Body of pancreas (tissue), 4 donors: ENCODE results near the gene ARAP2.

Source experiments
- POLR2A ChIP-seq, 3 donors: fragments of 450-650 bp; IDR thresholded peaks; one replicate each; pipeline ENCODE4 v1.6.1; 2016; ENCODE audit warnings: antibody characterized with exemption in 3 of 3, mild to moderate bottlenecking in 2 of 3
- TF ChIP-seq, protein P1 (sequence below), 7 experiments: fragments of 450-650 bp in 4 of 7; fragments of 200-600 bp in 3 of 7; sonication (generic) in 3 of 7; IDR thresholded peaks; one replicate each; pipeline ENCODE4 v1.5.1; 2016 to 2019; ENCODE audit warnings: antibody characterized with exemption in 7 of 7

GRCh38 chr4:36288731-36289426 lies 44.6 kb upstream of the ARAP2 start:
- TF ChIP-seq POLR2A (IDR thresholded peaks at IDR 0.05): no peak
- TF ChIP-seq, protein P1, sequence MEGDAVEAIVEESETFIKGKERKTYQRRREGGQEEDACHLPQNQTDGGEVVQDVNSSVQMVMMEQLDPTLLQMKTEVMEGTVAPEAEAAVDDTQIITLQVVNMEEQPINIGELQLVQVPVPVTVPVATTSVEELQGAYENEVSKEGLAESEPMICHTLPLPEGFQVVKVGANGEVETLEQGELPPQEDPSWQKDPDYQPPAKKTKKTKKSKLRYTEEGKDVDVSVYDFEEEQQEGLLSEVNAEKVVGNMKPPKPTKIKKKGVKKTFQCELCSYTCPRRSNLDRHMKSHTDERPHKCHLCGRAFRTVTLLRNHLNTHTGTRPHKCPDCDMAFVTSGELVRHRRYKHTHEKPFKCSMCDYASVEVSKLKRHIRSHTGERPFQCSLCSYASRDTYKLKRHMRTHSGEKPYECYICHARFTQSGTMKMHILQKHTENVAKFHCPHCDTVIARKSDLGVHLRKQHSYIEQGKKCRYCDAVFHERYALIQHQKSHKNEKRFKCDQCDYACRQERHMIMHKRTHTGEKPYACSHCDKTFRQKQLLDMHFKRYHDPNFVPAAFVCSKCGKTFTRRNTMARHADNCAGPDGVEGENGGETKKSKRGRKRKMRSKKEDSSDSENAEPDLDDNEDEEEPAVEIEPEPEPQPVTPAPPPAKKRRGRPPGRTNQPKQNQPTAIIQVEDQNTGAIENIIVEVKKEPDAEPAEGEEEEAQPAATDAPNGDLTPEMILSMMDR (IDR thresholded peaks at IDR 0.05): no peak
